NCI-H2227 (cell line): ENCODE measurements around the gene MLLT6.

ENCODE experiments used
- DNase-seq: peaks from one replicate; lab custom pipeline; 2025; ENCODE audit not compliant: unreplicated experiment; lab: John Stamatoyannopoulos, UW

MLLT6 gene

DNA sequence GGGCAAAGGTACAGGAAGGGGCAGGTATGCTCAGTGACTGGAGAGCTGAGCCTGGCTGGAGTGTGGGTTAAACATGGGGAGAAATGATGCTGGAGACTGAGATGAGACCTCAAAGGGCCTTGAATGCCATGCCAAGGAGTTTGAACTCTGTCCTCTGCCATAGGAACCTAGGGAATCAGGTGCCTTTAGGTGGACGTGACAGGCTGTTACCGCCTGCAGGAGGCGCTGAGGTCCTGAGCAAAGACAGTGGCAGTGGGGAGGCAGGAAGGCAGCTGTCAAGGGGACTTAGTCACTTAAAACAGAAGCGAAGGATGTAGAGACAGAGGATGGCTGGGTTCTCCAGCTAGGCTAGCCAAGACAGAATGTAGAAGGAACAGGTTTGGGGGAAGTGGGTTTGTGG lies 56.5 kb downstream of the MLLT6 start:
- DNase-seq, result peak; percentile 36

DNA sequence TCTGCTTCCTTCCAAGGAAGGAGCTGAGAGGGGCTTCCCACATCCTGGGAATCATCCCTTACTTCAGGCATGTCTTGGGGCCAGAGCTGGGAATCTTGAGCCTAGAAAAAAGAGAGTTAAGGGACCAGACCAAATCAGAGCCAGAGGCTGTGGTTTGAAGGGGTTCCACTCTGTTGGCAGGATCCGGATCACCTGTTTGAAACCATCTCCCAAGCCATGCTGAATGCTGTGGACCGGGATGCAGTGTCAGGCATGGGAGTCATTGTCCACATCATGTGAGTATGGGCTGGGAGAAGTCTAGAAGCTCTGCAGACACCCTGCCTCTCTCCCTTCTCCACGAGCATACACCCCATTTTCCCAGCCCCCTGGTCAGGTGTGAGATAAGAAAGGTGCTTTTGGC lies 57.2 kb downstream of the MLLT6 start:
- no peak for DNase-seq

DNA sequence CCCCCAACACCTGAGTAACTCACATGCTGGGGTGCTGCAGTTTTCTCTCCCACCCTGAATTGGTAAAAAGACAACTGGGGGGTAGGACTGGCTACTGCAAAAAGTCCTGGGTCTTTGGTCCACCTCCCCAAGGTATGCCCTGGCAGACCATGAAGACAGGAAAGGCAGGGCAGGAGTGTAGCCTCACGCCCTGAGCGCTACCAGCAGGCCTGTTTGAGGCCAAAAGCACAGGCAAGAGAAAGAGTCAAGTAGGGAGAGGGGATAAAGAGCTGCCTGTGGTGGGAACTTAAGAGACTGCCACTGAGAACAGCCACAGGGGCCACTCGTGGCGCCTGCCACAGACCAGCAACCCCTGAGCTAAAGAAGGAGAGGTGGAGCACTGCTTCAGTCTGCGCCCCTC lies 61.3 kb downstream of the MLLT6 start:
- DNase-seq, result no peak

DNA sequence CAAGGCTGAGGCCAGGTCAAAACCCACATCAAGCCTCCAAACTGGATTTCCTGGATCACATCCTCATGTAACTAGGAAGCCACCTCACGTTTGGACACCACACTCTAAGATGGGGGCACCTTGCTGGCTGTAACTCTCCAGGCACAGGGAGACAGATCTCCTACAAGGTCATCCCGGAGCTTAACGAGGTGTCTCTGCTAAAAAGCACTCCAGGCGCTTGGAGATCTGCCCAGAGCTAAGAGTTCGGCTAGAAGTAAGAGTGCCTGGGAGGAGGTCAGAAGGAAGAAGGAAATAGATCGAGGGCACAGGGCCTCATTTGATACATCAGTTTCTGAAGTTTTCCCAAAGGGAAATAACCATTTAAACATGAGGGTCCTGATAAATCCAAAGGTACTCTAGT lies 63.3 kb downstream of the MLLT6 start:
- no peak for DNase-seq

DNA sequence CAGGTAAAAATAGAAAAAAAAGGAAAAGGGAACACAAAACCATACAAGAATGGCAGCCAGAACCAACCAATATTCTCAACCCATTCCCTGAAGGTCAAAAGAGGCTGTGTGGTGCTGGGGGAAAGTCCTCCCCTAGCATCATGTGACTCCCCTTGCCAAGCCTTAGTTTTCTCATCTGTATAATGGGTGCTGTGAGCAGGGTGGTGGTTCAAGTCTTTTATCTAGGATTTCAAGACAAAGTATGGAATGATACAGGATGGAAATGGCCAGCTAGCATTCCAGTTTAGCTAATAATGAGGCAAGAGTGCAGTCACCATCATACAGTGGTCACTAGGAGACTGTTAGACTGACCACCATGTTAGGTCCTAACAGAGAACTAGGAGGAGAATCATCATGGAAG lies 68.2 kb downstream of the MLLT6 start:
- DNase-seq, result no peak

DNA sequence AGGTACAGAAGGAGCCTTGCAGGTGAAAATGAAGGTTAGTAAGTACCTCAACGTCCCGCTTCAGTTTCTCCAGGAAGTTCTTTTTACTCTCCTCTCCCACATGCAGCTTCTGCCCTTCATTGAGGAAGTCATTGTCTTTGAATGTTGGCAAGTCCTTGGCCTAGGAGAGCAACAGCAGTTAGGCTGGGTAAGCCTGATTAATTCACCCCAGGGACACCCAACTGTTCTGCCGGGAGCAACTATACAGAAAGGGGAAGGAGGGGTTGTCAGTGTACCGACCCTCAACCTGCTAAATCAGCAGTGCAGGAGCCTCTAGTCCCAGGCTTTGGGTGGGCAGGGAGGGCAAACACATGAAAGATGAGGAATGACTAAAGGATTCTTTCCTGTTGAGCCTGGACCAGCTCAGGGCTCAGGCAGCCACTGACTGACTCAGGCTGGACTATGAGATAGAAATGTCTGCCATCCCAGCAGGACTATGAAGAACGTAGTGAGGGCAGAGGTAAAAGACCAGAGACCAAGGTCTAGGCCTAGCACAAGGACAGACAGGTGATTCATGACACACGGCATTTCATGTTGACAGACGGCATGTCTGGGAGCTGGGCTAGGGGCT lies 72.7 kb downstream of the MLLT6 start:
- DNase-seq, result no peak
